ENCODE measurements around the gene ZNF23.

GRCh38 chr16:71426880-71427615, 35.0 kb downstream of the ZNF23 start:
- no peak for TF ChIP-seq POLR2A (IDR thresholded peaks at IDR 0.05)
- TF ChIP-seq CTCF (IDR thresholded peaks at IDR 0.05): no peak

All from adrenal gland (tissue), 5 donors.